Stimulated activated CD4-positive, alpha-beta T cell treated with anti-CD3 and anti-CD28 coated beads, Interleukin-12 subunit alpha, Interleukin-12 subunit beta, amount 100 ng/mL, for 4 hours (primary cell): ENCODE data around the gene OR2V1.
A peak's percentile ranks its signal among the peaks of the same experiment; 100 is the strongest.
"Not testable (repeated sequence)": the region's sequence is repeated elsewhere in the genome, so short reads cannot be mapped to it uniquely, and the experiment has no call there.

Experiments
- DNase-seq: peaks from one replicate; pipeline ENCODE4 v3.0.0-alpha.2; 2020

Gene OR2V1

GRCh38 chr5:181159286-181160151, 28.6 kb upstream of the OR2V1 start:
- peak; percentile 97 for DNase-seq

GRCh38 chr5:181158869-181159268, 27.9 kb upstream of the OR2V1 start:
- DNase-seq = no peak

- DNase-seq = no peak
These were observed 25.8 kb upstream of the OR2V1 start for GRCh38 chr5:181156758-181157157.

GRCh38 chr5:181153814-181154213, 22.8 kb upstream of the OR2V1 start:
- DNase-seq = no peak

GRCh38 chr5:181152406-181152805, 21.4 kb upstream of the OR2V1 start:
- DNase-seq = no peak

- no peak for DNase-seq
These were observed 20.2 kb upstream of the OR2V1 start for GRCh38 chr5:181151146-181151545.

- DNase-seq = no peak
These were observed 19.1 kb upstream of the OR2V1 start for GRCh38 chr5:181149806-181150733.

GRCh38 chr5:181149355-181149754, 18.4 kb upstream of the OR2V1 start:
- DNase-seq = no peak

- not testable (repeated sequence) for DNase-seq
These were observed 16.1 kb upstream of the OR2V1 start, which contains the start of gene OR2V2 for GRCh38 chr5:181146927-181147636. OR2V2 (plus strand) TSS chr5:181147586; CDS start chr5:181154943, 7,357 bp downstream.

- DNase-seq = no peak
These were observed 14.2 kb upstream of the OR2V1 start for GRCh38 chr5:181145133-181145532.

- DNase-seq = no peak
These were observed 11.1 kb upstream of the OR2V1 start for GRCh38 chr5:181142054-181142453.

GRCh38 chr5:181140766-181141165, 9.8 kb upstream of the OR2V1 start:
- DNase-seq = no peak

- no peak for DNase-seq
These were observed 7.3 kb upstream of the OR2V1 start for GRCh38 chr5:181138258-181138657.

GRCh38 chr5:181136361-181136955, 5.5 kb upstream of the OR2V1 start:
- no peak for DNase-seq

- DNase-seq = no peak
These were observed 3.3 kb upstream of the OR2V1 start for GRCh38 chr5:181134259-181134658.

- no peak for DNase-seq
These were observed 2.8 kb upstream of the OR2V1 start for GRCh38 chr5:181133610-181134231.

- DNase-seq = no peak
These were observed 2.1 kb upstream of the OR2V1 start for GRCh38 chr5:181133083-181133482.

GRCh38 chr5:181131514-181131913, 545 bp upstream of the OR2V1 start:
- DNase-seq = no peak

- DNase-seq = not testable (repeated sequence)
These were observed 888 bp downstream of the OR2V1 start for GRCh38 chr5:181130081-181130480.

GRCh38 chr5:181129601-181130000, 1.4 kb downstream of the OR2V1 start:
- no peak for DNase-seq

GRCh38 chr5:181127907-181128626, 2.9 kb downstream of the OR2V1 start:
- no peak for DNase-seq
